Parathyroid adenoma (tissue), 2 donors: Measurements from ENCODE around the gene MZF1.

ENCODE experiments used
- H2AFZ ChIP-seq: fragments of 300-600 bp; sonication (generic); one replicate; pipeline ENCODE4 v1.7.0; 2017; ENCODE audit warnings: antibody characterized with exemption, mild to moderate bottlenecking
- H3K27ac ChIP-seq: fragments of 300-600 bp; sonication (generic); one replicate; pipeline ENCODE4 v1.7.0; 2017
- H3K27me3 ChIP-seq: fragments of 300-600 bp; sonication (generic); one replicate; pipeline ENCODE4 v1.7.0; 2017; ENCODE audit warnings: low read length; ENCODE audit not compliant: control insufficient read depth, insufficient read depth
- H3K36me3 ChIP-seq: fragments of 300-600 bp; sonication (generic); one replicate; pipeline ENCODE4 v1.7.0; 2017; ENCODE audit warnings: low read length; ENCODE audit not compliant: control insufficient read depth, insufficient read depth
- H3K4me1 ChIP-seq: fragments of 300-600 bp; sonication (generic); one replicate; pipeline ENCODE4 v1.7.0; 2017; ENCODE audit warnings: control low read depth
- H3K4me2 ChIP-seq: fragments of 300-600 bp; sonication (generic); one replicate; pipeline ENCODE4 v1.7.0; 2017; ENCODE audit warnings: low read length
- H3K4me3 ChIP-seq: fragments of 300-600 bp; sonication (generic); one replicate; pipeline ENCODE4 v1.7.0; 2017; ENCODE audit warnings: low read depth, low read length
- H3K79me2 ChIP-seq: fragments of 300-600 bp; sonication (generic); one replicate; pipeline ENCODE4 v1.7.0; 2017; ENCODE audit warnings: control low read depth
- H3K9ac ChIP-seq: fragments of 300-600 bp; sonication (generic); one replicate; pipeline ENCODE4 v1.7.0; 2017; ENCODE audit warnings: mild to moderate bottlenecking
- H3K9me3 ChIP-seq: fragments of 300-600 bp; sonication (generic); one replicate; pipeline ENCODE4 v1.7.0; 2017; ENCODE audit warnings: low read length; ENCODE audit not compliant: control insufficient read depth
- CTCF ChIP-seq: fragments of 300-600 bp; sonication (generic); IDR thresholded peaks from one replicate; pipeline ENCODE4 v1.7.0; 2017; ENCODE audit warnings: antibody characterized with exemption, mild to moderate bottlenecking
- donor health status: primary hyperparathyroidism.

MZF1 gene

GRCh38 chr19:58516964-58517833, 55.9 kb downstream of the MZF1 start:
- Histone ChIP-seq H3K9me3 (no peaks in the 10 kb centered on the region), H3K9ac (no peak overlapping the region), H3K36me3 (no peaks in the 10 kb centered on the region), H3K4me3 (no peak overlapping the region), H3K27me3 (no peaks in the 10 kb centered on the region), H3K79me2 (peaks cover 36% of the 10 kb centered on the region), H3K27ac (no peak overlapping the region), H3K4me1 (peaks cover 13% of the 10 kb centered on the region), H2AFZ (no peak overlapping the region), H3K4me2 (no peak overlapping the region)
- no peak for TF ChIP-seq CTCF

- no peak overlapping the region for H3K27ac ChIP-seq
- H3K4me2 ChIP-seq, result no peak overlapping the region
- no peak overlapping the region for H3K4me3 ChIP-seq
- no peaks in the 10 kb centered on the region for H3K9me3 ChIP-seq
- no peak overlapping the region for H3K9ac ChIP-seq
- peaks cover 13% of the 10 kb centered on the region for H3K4me1 ChIP-seq
- TF ChIP-seq CTCF, result no peak
- H3K27me3 ChIP-seq, result no peaks in the 10 kb centered on the region
- no peaks in the 10 kb centered on the region for H3K36me3 ChIP-seq
- H2AFZ ChIP-seq, result no peak overlapping the region
- H3K79me2 ChIP-seq, result peaks cover 36% of the 10 kb centered on the region
These were observed 56.8 kb downstream of the MZF1 start for GRCh38 chr19:58516246-58516836.

GRCh38 chr19:58515259-58515658, 57.9 kb downstream of the MZF1 start:
- H3K27ac ChIP-seq, result no peak overlapping the region
- no peaks in the 10 kb centered on the region for H3K27me3 ChIP-seq
- peaks cover 9% of the 10 kb centered on the region for H3K4me1 ChIP-seq
- H3K79me2 ChIP-seq, result peaks cover 36% of the 10 kb centered on the region
- H3K9ac ChIP-seq, result no peak overlapping the region
- H3K4me3 ChIP-seq, result no peak overlapping the region
- H3K9me3 ChIP-seq, result no peaks in the 10 kb centered on the region
- H2AFZ ChIP-seq, result no peak overlapping the region
- H3K36me3 ChIP-seq, result no peaks in the 10 kb centered on the region
- no peak for TF ChIP-seq CTCF
- H3K4me2 ChIP-seq, result no peak overlapping the region

- peaks cover 36% of the 10 kb centered on the region for H3K79me2 ChIP-seq
- no peaks in the 10 kb centered on the region for H3K9me3 ChIP-seq
- H3K27ac ChIP-seq, result no peak overlapping the region
- H2AFZ ChIP-seq, result no peak overlapping the region
- no peak for TF ChIP-seq CTCF
- H3K4me1 ChIP-seq, result peaks cover 9% of the 10 kb centered on the region
- H3K4me2 ChIP-seq, result peak overlapping the region; percentile 42
- no peak overlapping the region for H3K4me3 ChIP-seq
- H3K27me3 ChIP-seq, result no peaks in the 10 kb centered on the region
- H3K9ac ChIP-seq, result no peak overlapping the region
- no peaks in the 10 kb centered on the region for H3K36me3 ChIP-seq
These were observed 58.5 kb downstream of the MZF1 start for GRCh38 chr19:58514564-58515022.
